HepG2 (cell line): ENCODE results near the gene MAEA. TPM values are rescaled to one million over a fixed set of nuclear protein-coding genes. Genes with fewer than 3 reads are reported as not detected.

Experiments used
- ARNTL ChIP-seq: sonication (generic); formaldehyde crosslinking; IDR thresholded peaks from 2 replicates; pipeline ENCODE4 v1.4.0; 2020; ENCODE audit warnings: mild to moderate bottlenecking, missing genetic modification reagents
- ASH2L ChIP-seq: fragments of 300-600, 200-600 bp; sonication (generic); IDR thresholded peaks from 2 replicates; pipeline ENCODE4 v1.7.0; 2017; ENCODE audit warnings: low read depth, mild to moderate bottlenecking, moderate library complexity, mixed read lengths, low read length; ENCODE audit not compliant: insufficient read length
- BRF2 ChIP-seq: sonication (generic); formaldehyde crosslinking; IDR thresholded peaks from 2 replicates; pipeline ENCODE4 v1.8.1; 2022; ENCODE audit warnings: mild to moderate bottlenecking, missing genetic modification reagents
- CEBPZ ChIP-seq: IDR thresholded peaks from 2 replicates; pipeline ENCODE4 v1.6.1; 2012; ENCODE audit warnings: low read length, improper control_type of control experiment
- HES4 ChIP-seq: sonication (generic); formaldehyde crosslinking; IDR thresholded peaks from 2 replicates; pipeline ENCODE4 v1.9.0; 2021; ENCODE audit warnings: mild to moderate bottlenecking, missing genetic modification reagents, borderline replicate concordance
- HNRNPUL1 ChIP-seq: fragments of 200-400 bp; formaldehyde crosslinking; IDR thresholded peaks from 2 replicates; pipeline ENCODE4 v1.6.1; 2017; ENCODE audit warnings: low read depth, mild to moderate bottlenecking, low read length, moderate library complexity
- PRPF4 ChIP-seq: fragments of 200-400 bp; formaldehyde crosslinking; IDR thresholded peaks from 2 replicates; pipeline ENCODE4 v1.6.1; 2016; ENCODE audit warnings: low read length, low read depth; ENCODE audit not compliant: poor library complexity, severe bottlenecking
- REST ChIP-seq, 2 experiments: IDR thresholded peaks; 2 replicates each; pipeline ENCODE4 v1.6.1; 2011 to 2012; ENCODE audit warnings: low read length in 2 of 2, borderline replicate concordance in 1 of 2, low read depth in 1 of 2, mild to moderate bottlenecking in 1 of 2, moderate library complexity in 1 of 2
- SOX6 ChIP-seq, 2 experiments: fragments of 450-650 bp in 1 of 2; sonication (generic) in 1 of 2; formaldehyde crosslinking in 1 of 2; IDR thresholded peaks; 2 replicates each; pipeline versions ENCODE4 v1.4.0 to v1.6.1; 2017 to 2020; ENCODE audit warnings: antibody characterized with exemption in 1 of 2, mild to moderate bottlenecking in 1 of 2, missing genetic modification reagents in 1 of 2
- SP4 ChIP-seq: sonication (generic); formaldehyde crosslinking; IDR thresholded peaks from 2 replicates; pipeline ENCODE4 v1.8.1; 2023; ENCODE audit warnings: mild to moderate bottlenecking, missing genetic modification reagents
- TERF1 ChIP-seq: sonication (generic); formaldehyde crosslinking; IDR thresholded peaks from 2 replicates; pipeline ENCODE4 v1.8.0; 2022; ENCODE audit warnings: mild to moderate bottlenecking, missing genetic modification reagents, moderate library complexity
- YY1 ChIP-seq: IDR thresholded peaks from 2 replicates; pipeline ENCODE4 v1.6.1; 2011; ENCODE audit warnings: low read length, low read depth, moderate library complexity, mild to moderate bottlenecking; ENCODE audit not compliant: insufficient read depth, insufficient replicate concordance
- ZFYVE20 ChIP-seq: sonication (generic); formaldehyde crosslinking; IDR thresholded peaks from 2 replicates; pipeline ENCODE4 v1.8.0; 2023; ENCODE audit warnings: low read depth, mild to moderate bottlenecking, moderate library complexity, missing genetic modification reagents, borderline replicate concordance
- ZIK1 ChIP-seq: sonication (generic); formaldehyde crosslinking; IDR thresholded peaks from 2 replicates; pipeline ENCODE4 v1.5.0; 2020; ENCODE audit warnings: mild to moderate bottlenecking, low read depth, missing genetic modification reagents, borderline replicate concordance
- ZMYM3 ChIP-seq: sonication (generic); formaldehyde crosslinking; IDR thresholded peaks from 2 replicates; pipeline ENCODE4 v1.5.1; 2020; ENCODE audit warnings: mild to moderate bottlenecking, missing genetic modification reagents
- ZNF331 ChIP-seq: sonication (generic); formaldehyde crosslinking; IDR thresholded peaks from 2 replicates; pipeline ENCODE4 v1.4.0; 2020; ENCODE audit warnings: missing genetic modification reagents
- ZNF431 ChIP-seq: sonication (generic); formaldehyde crosslinking; IDR thresholded peaks from 2 replicates; pipeline ENCODE4 v1.9.0; 2022; ENCODE audit warnings: missing genetic modification reagents, low read depth, mild to moderate bottlenecking, borderline replicate concordance
- ZNF468 ChIP-seq: sonication (generic); formaldehyde crosslinking; IDR thresholded peaks from 2 replicates; pipeline ENCODE4 v1.8.0; 2022; ENCODE audit warnings: mild to moderate bottlenecking, moderate library complexity, missing genetic modification reagents
- ZNF557 ChIP-seq: sonication (generic); formaldehyde crosslinking; IDR thresholded peaks from 2 replicates; pipeline ENCODE4 v1.4.0; 2020; ENCODE audit warnings: missing genetic modification reagents
- ZNF773 ChIP-seq: sonication (generic); formaldehyde crosslinking; IDR thresholded peaks from 2 replicates; pipeline ENCODE4 v1.4.0; 2020; ENCODE audit warnings: missing genetic modification reagents, borderline replicate concordance
- ZNF878 ChIP-seq: sonication (generic); formaldehyde crosslinking; IDR thresholded peaks from 2 replicates; pipeline ENCODE4 v1.8.1; 2023; ENCODE audit warnings: mild to moderate bottlenecking, missing genetic modification reagents, moderate library complexity
- polyA plus RNA-seq, 8 experiments: library from polyadenylated mRNA; depleted of rRNA in 3 of 8; stranded (reverse) in 7 of 8; unstranded in 1 of 8; fragments of >200 nt; fragmentation: Illumina TruSeq in 4 of 8; extraction: Trizol in 4 of 8; gene quantifications; 2 replicates each; pipeline versions ENCODE4 v1.2.1 to v1.2.3, GENCODE V29; 2011 to 2016; ENCODE audit warnings: low read depth in 4 of 8, missing spikeins in 1 of 8, mixed read lengths in 1 of 8; ENCODE audit not compliant: insufficient read depth in 1 of 8
- total RNA-seq, 5 experiments: library from RNA; depleted of rRNA; stranded (reverse); fragments of >200 nt; fragmentation: Illumina TruSeq; extraction: Trizol; gene quantifications; 2 replicates each; pipeline ENCODE4 v1.2.3, GENCODE V29; 2016; ENCODE audit warnings: low read depth in 1 of 5

Gene MAEA
- total and polyA plus RNA-seq, 2 of the 13 experiments (the other 11 are each of a cell fraction or from before 2014, with no cell fraction given), result 52.0 to 57.1 TPM

- TF ChIP-seq YY1 (peak; percentile 84), PRPF4 (no peak), ZIK1 (CRISPR knock-in tag) (no peak), ARNTL (CRISPR knock-in tag) (no peak), ZNF773 (CRISPR knock-in tag) (0 out of 2 replicates have a peak, but pooled peaks have one; percentile 17), SP4 (CRISPR knock-in tag) (no peak), SOX6 (IDR thresholded peaks at IDR 0.05) (no peak), SOX6 (CRISPR knock-in tag; IDR thresholded peaks at IDR 0.05) (no peak), ZNF431 (CRISPR knock-in tag) (no peak), ZNF557 (no peak), TERF1 (CRISPR knock-in tag) (no peak), CEBPZ (no peak), ZNF331 (CRISPR knock-in tag) (no peak), BRF2 (no peak), HNRNPUL1 (no peak), HES4 (CRISPR knock-in tag) (peak; percentile 31; the same call in 1 of the 2 replicates), ZFYVE20 (CRISPR knock-in tag) (no peak), REST (IDR thresholded peaks at IDR 0.05; ENCODE audit: borderline replicate concordance in 1 of 2, low read depth in 1 of 2, low read length in 2 of 2) (no peak), ZNF878 (no peak), ASH2L (peak; percentile 48), ZMYM3 (CRISPR knock-in tag) (no peak), ZNF468 (CRISPR knock-in tag) (no peak)
Measured at GRCh38 chr4:1247864-1248244, 41.8 kb upstream of the MAEA start (continued).
